SU-DHL-6 (cell line): ENCODE measurements around the gene R3HDM2.
A peak's percentile ranks its signal among the peaks of the same experiment; 100 is the strongest.

Source experiments
- H2AFZ ChIP-seq: fragments of 200-600 bp; sonication (generic); 2 replicates; pipeline ENCODE4 v1.6.1; 2014; ENCODE audit warnings: low read depth, mild to moderate bottlenecking, moderate library complexity, mixed read lengths, antibody characterized with exemption, low read length; ENCODE audit not compliant: severe bottlenecking
- H3F3A ChIP-seq: fragments of 200-600 bp; shearing (Covaris generic); 2 replicates; pipeline ENCODE4 v1.6.0; 2016; ENCODE audit warnings: antibody characterized with exemption, mild to moderate bottlenecking; ENCODE audit not compliant: insufficient read depth
- H3K27ac ChIP-seq: fragments of 200-600 bp; sonication (generic); 2 replicates; pipeline ENCODE4 v1.5.1; 2016; ENCODE audit warnings: low read depth, mild to moderate bottlenecking, low read length, moderate library complexity, mixed read lengths
- H3K27me3 ChIP-seq: fragments of 200-600 bp; sonication (generic), shearing (Covaris generic); 2 replicates; pipeline ENCODE4 v1.6.0; 2014; ENCODE audit warnings: mild to moderate bottlenecking, low read length
- H3K36me3 ChIP-seq: fragments of 200-600 bp; sonication (generic); 2 replicates; pipeline ENCODE4 v1.6.1; 2014; ENCODE audit warnings: mild to moderate bottlenecking, low read length, mixed read lengths
- H3K4me2 ChIP-seq: fragments of 300-600, 200-600 bp; shearing (Covaris generic), sonication (generic); 2 replicates; pipeline ENCODE4 v1.6.0; 2014; ENCODE audit warnings: low read length, low read depth, mild to moderate bottlenecking; ENCODE audit not compliant: poor library complexity, severe bottlenecking
- H3K4me3 ChIP-seq: fragments of 200-600 bp; sonication (generic); 2 replicates; pipeline ENCODE4 v1.5.1; 2014; ENCODE audit warnings: antibody characterized with exemption, low read length, mild to moderate bottlenecking, mixed read lengths; ENCODE audit not compliant: insufficient read depth, poor library complexity, severe bottlenecking
- H3K79me2 ChIP-seq: fragments of 200-600 bp; sonication (generic); 2 replicates; pipeline ENCODE4 v1.6.1; 2014; ENCODE audit warnings: mild to moderate bottlenecking, low read length, moderate library complexity; ENCODE audit not compliant: insufficient read depth
- H3K9ac ChIP-seq: fragments of 200-600 bp; sonication (generic); 2 replicates; pipeline ENCODE4 v1.7.0; 2014; ENCODE audit warnings: mild to moderate bottlenecking, low read length
- H3K9me2 ChIP-seq: fragments of 200-600 bp; sonication (generic); replicated peaks from 2 replicates; pipeline ENCODE4 v1.6.1; 2014; ENCODE audit warnings: low read length; ENCODE audit not compliant: insufficient read depth
- H3K9me3 ChIP-seq: fragments of 200-600 bp; sonication (generic); 2 replicates; pipeline ENCODE4 v1.6.1; 2014; ENCODE audit warnings: low read length, mixed read lengths; ENCODE audit not compliant: insufficient read depth
- H4K20me1 ChIP-seq: fragments of 200-600 bp; sonication (generic); 2 replicates; pipeline ENCODE4 v1.6.1; 2014; ENCODE audit warnings: low read depth, mild to moderate bottlenecking, antibody characterized with exemption, low read length, moderate library complexity, mixed read lengths
- CTCF ChIP-seq: fragments of 200-600 bp; sonication (generic); IDR thresholded peaks from one replicate; pipeline ENCODE4 v1.5.1; 2017; ENCODE audit warnings: antibody characterized with exemption, mild to moderate bottlenecking, low read length, moderate library complexity; ENCODE audit not compliant: insufficient read depth, poor library complexity, severe bottlenecking
- EZH2phosphoT487 ChIP-seq: fragments of 200-600 bp; sonication (generic), shearing (Covaris generic); conservative IDR thresholded peaks from 2 replicates; pipeline ENCODE4 v1.6.1; 2018; ENCODE audit warnings: mild to moderate bottlenecking, antibody characterized with exemption, low read length, moderate library complexity, mixed read lengths

R3HDM2 gene

GRCh38 chr12:57462912-57463253 is 32.0 kb upstream of the R3HDM2 start:
- Histone ChIP-seq H3K9me3 (no peaks in the 10 kb centered on the region), H3F3A (peaks cover 14% of the 10 kb centered on the region), H2AFZ (no peak overlapping the region), H3K4me3 (no peak overlapping the region), H3K9ac (no peak overlapping the region), H3K36me3 (no peaks in the 10 kb centered on the region), H3K79me2 (no peaks in the 10 kb centered on the region; the same call in 1 of the 2 replicates), H4K20me1 (no peaks in the 10 kb centered on the region), H3K27ac (no peak overlapping the region), H3K9me2 (no peaks in the 10 kb centered on the region), H3K27me3 (no peaks in the 10 kb centered on the region), H3K4me2 (no peak overlapping the region)
- TF ChIP-seq EZH2phosphoT487 (no peak), CTCF (no peak)

- Histone ChIP-seq H3K4me2 (peak overlapping the region; percentile 89), H3K36me3 (no peaks in the 10 kb centered on the region), H3K4me3 (peak overlapping the region; percentile 96), H3K79me2 (no peaks in the 10 kb centered on the region; the same call in 1 of the 2 replicates), H3K27me3 (no peaks in the 10 kb centered on the region), H3K9me2 (no peaks in the 10 kb centered on the region), H3K9me3 (no peaks in the 10 kb centered on the region), H4K20me1 (no peaks in the 10 kb centered on the region), H3K27ac (peak overlapping the region; percentile 53), H3K9ac (peak overlapping the region; percentile 59), H3F3A (peaks cover 14% of the 10 kb centered on the region), H2AFZ (peak overlapping the region; percentile 61)
- peak; percentile 93 for TF ChIP-seq CTCF
- no peak for TF ChIP-seq EZH2phosphoT487
Measured at GRCh38 chr12:57462251-57462911, 31.5 kb upstream of the R3HDM2 start.

GRCh38 chr12:57461917-57462250 is 31.0 kb upstream of the R3HDM2 start:
- Histone ChIP-seq H3K27ac (peak overlapping the region; percentile 53), H3K36me3 (no peaks in the 10 kb centered on the region)

More at GRCh38 chr12:57461917-57462250, 31.0 kb upstream of the R3HDM2 start:
- Histone ChIP-seq H3K27me3 (no peaks in the 10 kb centered on the region), H3K9ac (peak overlapping the region; percentile 59), H3K79me2 (no peaks in the 10 kb centered on the region; the same call in 1 of the 2 replicates), H3K4me2 (peak overlapping the region; percentile 89), H3K9me3 (no peaks in the 10 kb centered on the region), H4K20me1 (no peaks in the 10 kb centered on the region), H3F3A (peaks cover 14% of the 10 kb centered on the region), H3K9me2 (no peaks in the 10 kb centered on the region), H2AFZ (peak overlapping the region; percentile 61), H3K4me3 (peak overlapping the region; percentile 96)
- TF ChIP-seq EZH2phosphoT487: no peak
- no peak for TF ChIP-seq CTCF
